ENCODE data around the gene RPH3AL.

RPH3AL gene

DNA sequence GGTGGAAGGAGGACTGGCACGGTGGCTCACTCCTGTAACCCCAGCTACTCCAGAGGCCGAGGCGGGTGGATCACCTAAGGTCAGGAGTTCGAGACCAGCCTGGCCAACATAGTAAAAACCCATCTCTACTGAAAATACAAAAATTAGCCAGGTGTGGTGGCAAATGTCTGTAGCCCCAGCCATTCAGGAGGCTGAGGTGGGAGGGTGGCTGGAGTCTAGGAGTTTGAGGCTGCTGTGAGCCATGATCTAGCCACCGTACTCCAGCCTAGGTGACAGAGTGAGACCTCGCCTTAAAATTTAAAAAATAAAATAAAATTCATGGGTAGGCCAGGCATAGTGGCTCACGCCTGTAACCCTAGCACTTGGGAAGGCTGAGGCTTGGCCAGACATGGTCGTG, 1.2 kb upstream of the RPH3AL start:
- in situ Hi-C loops (cut with MboI; ENCODE audit: low sequenced_read_pairs) = no loop called here

GRCh38 chr17:353213-353837, 718 bp upstream of the RPH3AL start:
- in situ Hi-C loops (cut with MboI; ENCODE audit: low sequenced_read_pairs) = no loop called here

GRCh38 chr17:351875-352420, 659 bp downstream of the RPH3AL start:
- in situ Hi-C loops (cut with MboI; ENCODE audit: low sequenced_read_pairs) = no loop called here

- in situ Hi-C loops (cut with MboI; ENCODE audit: low sequenced_read_pairs) = no loop called here
These were observed 1.2 kb downstream of the RPH3AL start for GRCh38 chr17:351449-351738.

DNA sequence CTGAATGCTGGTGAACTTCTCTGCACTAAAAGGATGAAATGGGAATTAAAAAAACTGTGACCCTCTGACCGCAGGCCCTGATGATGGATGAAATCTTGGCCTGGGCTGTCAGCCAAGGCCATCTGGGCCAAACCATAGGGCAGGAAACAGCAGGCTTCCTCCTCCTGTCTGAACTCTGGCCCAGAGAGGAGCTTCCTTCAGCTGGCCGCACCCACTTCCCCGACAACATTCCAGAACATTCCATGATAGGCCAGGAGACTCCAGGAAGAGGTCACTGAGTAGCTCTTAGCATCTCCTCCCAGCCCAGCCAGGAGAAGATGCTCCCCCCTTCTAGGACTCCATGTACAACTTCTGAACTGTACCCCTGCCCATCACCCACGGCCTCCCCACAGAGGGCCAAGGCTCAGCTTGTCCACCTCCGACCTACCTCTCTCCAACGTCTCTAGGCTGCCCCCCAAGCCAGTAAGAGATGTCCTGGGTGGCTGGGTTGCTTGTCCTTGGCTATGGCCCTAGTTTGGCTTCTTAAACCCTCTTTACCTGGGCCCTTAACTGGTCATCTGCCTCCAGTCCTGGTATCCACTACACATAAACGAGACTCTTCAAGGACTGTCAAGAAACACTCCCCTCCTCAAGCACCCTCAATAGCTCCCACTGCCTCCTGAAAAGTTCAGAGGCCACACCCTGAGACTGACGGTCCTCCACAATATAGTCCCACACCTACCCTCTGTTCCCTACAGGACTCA, 1.7 kb downstream of the RPH3AL start:
- in situ Hi-C loops (cut with MboI; ENCODE audit: low sequenced_read_pairs) = no loop called here

- in situ Hi-C loops (cut with MboI; ENCODE audit: low sequenced_read_pairs) = no loop called here
These were observed 2.9 kb downstream of the RPH3AL start for GRCh38 chr17:349666-350065.

GRCh38 chr17:348692-349425, 3.7 kb downstream of the RPH3AL start:
- in situ Hi-C loops (cut with MboI; ENCODE audit: low sequenced_read_pairs) = no loop called here

DNA sequence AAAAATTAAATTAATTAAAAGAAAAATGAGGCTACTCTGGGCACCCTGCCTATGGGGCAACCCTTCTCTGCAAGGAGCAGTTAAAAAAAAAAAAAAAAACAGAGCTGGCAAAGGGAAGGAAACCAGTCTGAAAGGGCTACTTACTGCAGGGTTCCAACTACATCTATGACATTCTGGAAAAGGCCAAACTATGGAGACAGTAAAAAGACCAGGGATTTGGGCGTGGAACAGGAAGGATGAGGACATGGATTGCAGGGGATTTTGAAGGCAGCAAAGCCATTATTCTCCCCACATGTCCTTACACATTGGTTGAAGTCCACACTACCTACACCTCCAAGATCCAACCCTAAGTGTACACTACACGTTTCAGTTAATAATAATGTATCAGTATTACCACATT, 4.6 kb downstream of the RPH3AL start:
- in situ Hi-C loops (cut with MboI; ENCODE audit: low sequenced_read_pairs) = no loop called here

GRCh38 chr17:347309-347899, 5.2 kb downstream of the RPH3AL start:
- in situ Hi-C loops (cut with MboI; ENCODE audit: low sequenced_read_pairs) = no loop called here

DNA sequence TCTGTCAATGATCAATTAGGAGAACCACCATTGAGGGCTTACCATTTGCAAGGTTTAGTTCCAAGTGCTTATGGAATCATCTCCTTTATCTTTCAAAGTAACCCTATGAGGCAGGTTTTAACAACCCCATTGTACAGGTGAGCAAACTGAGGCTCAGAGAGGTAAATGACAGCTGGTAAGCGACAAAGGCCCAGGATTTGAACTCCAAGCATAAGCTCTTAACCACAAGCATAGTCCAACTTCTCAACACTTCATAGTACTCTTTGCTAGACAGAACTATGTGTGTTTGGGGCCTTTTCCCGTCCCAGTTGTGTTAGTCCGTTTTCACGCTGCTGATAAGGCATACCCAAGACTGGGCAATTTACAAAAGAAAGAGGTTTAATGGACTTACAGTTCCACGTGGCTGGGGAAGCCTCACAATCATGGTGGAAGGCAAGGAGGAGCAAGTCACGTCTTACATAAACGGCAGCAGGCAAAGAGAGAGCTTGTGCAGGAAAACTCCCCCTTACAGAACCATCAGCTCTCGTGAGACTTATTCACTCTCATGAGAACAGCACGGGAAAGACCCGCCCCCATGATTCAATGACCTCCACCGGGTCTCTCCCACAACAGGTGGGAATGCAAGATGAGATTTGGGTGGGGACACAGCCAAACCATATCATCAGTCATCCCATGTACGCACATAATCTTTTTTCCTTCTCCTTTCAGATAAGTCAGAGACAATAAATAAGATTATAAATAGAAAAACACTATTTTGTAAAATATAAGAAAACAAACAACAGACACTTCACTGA, 6.4 kb downstream of the RPH3AL start:
- in situ Hi-C loops (cut with MboI; ENCODE audit: low sequenced_read_pairs) = no loop called here

DNA sequence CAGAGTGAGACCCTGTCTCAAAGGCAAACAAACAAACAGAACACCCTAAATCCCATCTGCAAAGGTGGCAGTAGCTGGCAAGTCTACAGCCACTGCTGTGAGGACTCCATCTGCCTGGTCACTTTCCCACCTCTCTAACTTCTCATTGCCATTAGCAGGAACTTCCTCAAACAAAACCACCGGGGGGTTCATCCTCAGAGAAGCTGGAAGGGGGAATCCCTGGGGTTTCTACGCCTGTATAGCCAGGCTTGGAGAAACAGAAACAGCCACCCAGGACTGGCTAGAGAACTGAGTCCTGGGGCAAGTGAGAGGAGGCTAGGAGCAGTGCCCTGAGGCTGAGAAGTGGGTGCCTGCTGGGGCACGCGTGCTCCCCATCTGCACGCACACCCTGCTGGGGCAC, 7.3 kb downstream of the RPH3AL start:
- in situ Hi-C loops (cut with MboI; ENCODE audit: low sequenced_read_pairs) = no loop called here

DNA sequence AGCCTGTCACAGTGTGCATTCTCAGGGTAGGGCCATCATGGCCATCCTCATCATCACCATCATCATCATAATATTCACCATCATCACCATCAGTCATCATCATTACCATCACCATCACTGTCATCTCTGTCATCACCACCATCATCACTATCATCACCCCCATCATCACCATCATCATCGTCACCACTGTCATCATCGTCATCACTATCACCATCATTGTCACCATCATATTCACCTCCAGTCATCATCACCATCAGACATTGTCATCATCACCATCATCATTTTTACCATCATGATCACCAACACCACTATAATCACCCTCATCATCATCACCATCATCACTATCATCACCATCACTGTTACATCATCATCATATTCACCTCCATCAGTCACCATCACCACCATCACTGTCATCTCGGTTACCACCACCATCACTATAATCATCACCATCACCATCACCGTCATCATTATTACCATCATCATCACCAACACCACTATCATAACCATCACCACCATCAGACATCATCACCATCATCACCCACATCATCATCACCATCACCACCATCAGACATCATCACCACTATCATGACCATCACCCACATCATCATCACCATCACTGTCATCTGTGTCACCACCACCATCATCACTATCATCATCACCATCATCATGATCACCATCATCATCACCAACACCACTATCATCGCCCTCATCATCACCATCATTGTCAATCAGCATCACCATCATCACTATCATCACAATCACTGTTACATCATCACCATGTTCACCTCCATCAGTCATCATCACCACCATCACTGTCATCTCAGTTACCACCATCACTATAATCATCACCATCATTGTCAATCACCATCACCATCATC, 8.5 kb downstream of the RPH3AL start:
- in situ Hi-C loops (cut with MboI; ENCODE audit: low sequenced_read_pairs) = no loop called here

- in situ Hi-C loops (cut with MboI; ENCODE audit: low sequenced_read_pairs) = no loop called here
These were observed 9.4 kb downstream of the RPH3AL start for GRCh38 chr17:343211-343610.

DNA sequence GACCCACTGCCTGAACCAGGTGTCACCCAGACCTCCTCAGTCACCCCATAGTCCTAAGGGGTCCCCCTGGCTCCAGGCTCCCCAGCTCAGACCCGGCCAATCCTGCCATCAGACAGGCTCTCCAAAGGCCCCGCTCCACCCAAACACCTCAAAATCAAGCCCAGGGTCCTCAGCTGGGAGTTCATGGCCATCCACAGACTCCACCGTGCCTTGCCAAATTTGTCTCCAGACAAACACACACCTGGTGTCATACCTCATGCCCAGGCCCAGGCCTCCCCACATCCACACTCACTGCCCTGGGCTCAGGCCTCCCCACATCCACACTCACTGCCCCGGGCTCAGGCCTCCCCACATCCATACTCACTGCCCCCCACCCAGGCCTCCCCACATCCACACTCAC, 12.5 kb downstream of the RPH3AL start:
- in situ Hi-C loops (cut with MboI; ENCODE audit: low sequenced_read_pairs) = no loop called here

- in situ Hi-C loops (cut with MboI; ENCODE audit: low sequenced_read_pairs) = no loop called here
These were observed 13.2 kb downstream of the RPH3AL start for GRCh38 chr17:339193-340061.

- in situ Hi-C loops (cut with MboI; ENCODE audit: low sequenced_read_pairs) = no loop called here
These were observed 14.0 kb downstream of the RPH3AL start for GRCh38 chr17:338442-339192.

DNA sequence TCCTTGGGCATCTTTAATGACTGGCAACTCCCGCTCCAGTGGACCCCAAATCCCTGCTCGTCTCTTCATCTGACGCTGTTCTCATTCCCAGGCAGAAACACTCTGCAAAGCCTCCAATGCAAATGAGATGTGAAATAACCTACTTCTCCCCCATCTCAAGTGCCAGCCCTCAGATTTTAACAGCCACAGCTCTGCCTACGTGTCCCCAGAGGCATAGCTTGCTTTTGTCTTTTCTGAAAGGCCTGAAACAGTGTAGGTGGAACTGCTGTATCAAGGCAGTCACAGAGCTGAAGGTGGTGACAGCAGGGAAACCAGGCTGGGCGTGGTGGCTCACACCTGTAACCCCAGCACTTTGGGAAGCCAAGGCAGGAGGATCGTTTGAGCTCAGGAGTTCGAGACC, 14.7 kb downstream of the RPH3AL start:
- in situ Hi-C loops (cut with MboI; ENCODE audit: low sequenced_read_pairs) = no loop called here

GRCh38 chr17:337453-337852, 15.2 kb downstream of the RPH3AL start:
- in situ Hi-C loops (cut with MboI; ENCODE audit: low sequenced_read_pairs) = no loop called here

Data from hTERT RPE-1 (cell line).